ENCODE results near the gene ZG16.
"Not testable (repeated sequence)": the region's sequence is repeated elsewhere in the genome, so short reads cannot be mapped to it uniquely, and the experiment has no call there.

The ZG16 gene

GRCh38 chr16:29777576-29778350 is at the start of gene ZG16:
Gene ZG16 (plus strand): TSS chr16:29778256. CDS start chr16:29779267, 1,011 bp downstream.
- no peak within 1 kb of the TSS for H3K27ac ChIP-seq (ENCODE audit: low read depth, low read length)
- H3K4me3 ChIP-seq (ENCODE audit: low read depth, low read length) = no peak within 1 kb of the TSS
- H3K36me3 ChIP-seq (ENCODE audit: control insufficient read depth, insufficient read depth, low read length) = no peaks in the 10 kb centered on the region
- peaks cover 5% of the 10 kb centered on the region; the same call in 1 of the 2 replicates for H3K27me3 ChIP-seq (ENCODE audit: control insufficient read depth, insufficient read depth, low read length)
- H3K9ac ChIP-seq (ENCODE audit: low read depth, low read length) = no peak within 1 kb of the TSS
- no peaks in the 10 kb centered on the region for H3K4me1 ChIP-seq (ENCODE audit: control insufficient read depth, insufficient read depth, low read length)
- H3K9me3 ChIP-seq (ENCODE audit: control insufficient read depth, insufficient read depth, low read length) = no peaks in the 10 kb centered on the region

DNA sequence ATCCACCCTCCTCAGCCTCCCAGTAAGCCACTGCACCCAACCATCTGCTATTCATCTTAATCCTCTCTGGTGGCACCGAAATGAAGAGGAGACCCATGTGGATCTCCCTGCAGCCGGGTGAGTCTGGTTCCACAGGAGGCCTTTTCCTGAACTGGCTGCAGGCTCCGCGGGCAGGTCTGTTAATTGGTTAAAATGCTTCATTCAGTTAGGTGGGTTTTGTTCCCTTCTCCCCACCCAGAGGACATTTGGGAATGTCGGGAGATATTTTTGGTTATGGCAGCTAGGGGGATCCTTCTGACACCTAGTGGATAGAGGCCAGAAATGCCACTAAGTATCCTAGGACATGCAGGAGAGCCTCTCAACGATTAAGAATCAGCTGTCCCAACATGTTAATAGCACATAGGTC is 48.9 kb upstream of the ZG16 start:
- no peak overlapping the region for H3K27ac ChIP-seq (ENCODE audit: low read depth, low read length)
- H3K4me3 ChIP-seq (ENCODE audit: low read depth, low read length) = no peak overlapping the region

DNA sequence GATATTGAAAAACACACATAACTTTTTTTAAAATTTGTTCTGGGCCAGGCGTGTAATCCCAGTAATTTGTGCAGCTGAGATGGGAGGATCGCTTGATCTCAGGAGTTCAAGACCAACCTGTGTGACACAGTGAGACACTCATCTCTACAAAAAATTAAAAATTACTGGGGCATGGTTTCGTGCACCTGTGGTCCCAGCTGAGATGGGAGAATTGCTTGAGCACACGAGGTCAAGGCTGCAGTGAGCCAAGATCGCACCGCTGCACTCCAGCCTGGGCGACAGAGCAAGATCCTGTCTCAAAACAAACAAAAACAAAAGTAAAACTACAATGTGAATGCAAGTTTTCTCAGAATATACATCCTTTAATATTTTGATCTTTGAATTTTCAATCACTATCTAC is 47.4 kb upstream of the ZG16 start:
- H3K27me3 ChIP-seq (ENCODE audit: control insufficient read depth, insufficient read depth, low read length) = no peaks in the 10 kb centered on the region
- H3K36me3 ChIP-seq (ENCODE audit: control insufficient read depth, insufficient read depth, low read length) = peaks cover 95% of the 10 kb centered on the region
- H3K4me3 ChIP-seq (ENCODE audit: low read depth, low read length) = no peak overlapping the region
- H3K4me1 ChIP-seq (ENCODE audit: control insufficient read depth, insufficient read depth, low read length) = no peaks in the 10 kb centered on the region
- no peak overlapping the region for H3K9ac ChIP-seq (ENCODE audit: low read depth, low read length)
- H3K9me3 ChIP-seq (ENCODE audit: control insufficient read depth, insufficient read depth, low read length) = no peaks in the 10 kb centered on the region
- H3K27ac ChIP-seq (ENCODE audit: low read depth, low read length) = no peak overlapping the region

More for the DNA sequence above, 48.9 kb upstream of the ZG16 start:
- peaks cover 96% of the 10 kb centered on the region for H3K36me3 ChIP-seq (ENCODE audit: control insufficient read depth, insufficient read depth, low read length)
- H3K4me1 ChIP-seq (ENCODE audit: control insufficient read depth, insufficient read depth, low read length) = no peaks in the 10 kb centered on the region
- no peak overlapping the region for H3K9ac ChIP-seq (ENCODE audit: low read depth, low read length)
- no peaks in the 10 kb centered on the region for H3K27me3 ChIP-seq (ENCODE audit: control insufficient read depth, insufficient read depth, low read length)
- H3K9me3 ChIP-seq (ENCODE audit: control insufficient read depth, insufficient read depth, low read length) = no peaks in the 10 kb centered on the region

DNA sequence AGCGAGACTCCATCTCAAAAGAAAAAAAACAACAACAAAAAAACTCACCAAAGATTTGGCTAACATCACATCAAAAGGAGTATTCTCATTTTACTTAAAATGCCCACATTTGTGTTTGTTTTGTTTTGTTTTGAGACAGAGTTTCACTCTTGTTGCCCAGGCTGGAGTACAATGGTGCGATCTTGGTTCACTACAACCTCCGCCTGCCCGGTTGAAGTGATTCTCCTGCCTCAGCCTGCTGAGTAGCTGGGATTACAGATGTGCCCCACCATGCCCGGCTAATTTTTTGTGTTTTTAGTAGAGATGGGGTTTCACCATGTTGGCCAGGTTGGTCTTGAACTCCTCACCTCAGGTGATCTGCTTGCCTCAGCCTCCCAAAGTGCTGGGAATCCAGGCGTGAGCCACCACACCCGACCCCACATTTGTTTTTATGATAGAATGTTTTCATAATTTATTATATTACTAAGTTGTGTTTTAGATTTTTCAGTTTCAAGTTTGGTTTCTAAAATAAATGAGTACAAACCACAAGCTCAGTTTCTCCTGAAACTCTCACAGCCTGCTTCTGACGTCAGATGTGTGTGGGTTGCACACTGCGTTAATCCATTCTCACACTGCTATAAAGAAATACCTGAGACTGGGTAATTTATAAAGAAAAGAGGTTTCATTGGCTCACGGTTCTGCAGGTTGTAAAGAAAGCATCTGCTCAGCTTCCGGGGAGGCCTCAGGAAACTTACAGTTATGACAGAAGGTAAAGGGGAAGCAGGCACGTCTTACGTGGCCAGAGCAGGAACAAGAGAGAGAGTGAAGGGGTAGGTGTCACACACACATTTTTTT is 46.1 kb upstream of the ZG16 start:
- H3K4me1 ChIP-seq (ENCODE audit: control insufficient read depth, insufficient read depth, low read length); H3K27me3 ChIP-seq (ENCODE audit: control insufficient read depth, insufficient read depth, low read length); H3K9me3 ChIP-seq (ENCODE audit: control insufficient read depth, insufficient read depth, low read length); H3K27ac ChIP-seq (ENCODE audit: low read depth, low read length); H3K9ac ChIP-seq (ENCODE audit: low read depth, low read length); H3K4me3 ChIP-seq (ENCODE audit: low read depth, low read length): not testable (repeated sequence)
- peaks cover 95% of the 10 kb centered on the region for H3K36me3 ChIP-seq (ENCODE audit: control insufficient read depth, insufficient read depth, low read length)

- no peaks in the 10 kb centered on the region for H3K27me3 ChIP-seq (ENCODE audit: control insufficient read depth, insufficient read depth, low read length)
- H3K9me3 ChIP-seq (ENCODE audit: control insufficient read depth, insufficient read depth, low read length) = no peaks in the 10 kb centered on the region
- H3K27ac ChIP-seq (ENCODE audit: low read depth, low read length) = no peak overlapping the region
- no peaks in the 10 kb centered on the region for H3K4me1 ChIP-seq (ENCODE audit: control insufficient read depth, insufficient read depth, low read length)
- H3K9ac ChIP-seq (ENCODE audit: low read depth, low read length) = no peak overlapping the region
- peaks cover 88% of the 10 kb centered on the region for H3K36me3 ChIP-seq (ENCODE audit: control insufficient read depth, insufficient read depth, low read length)
- H3K4me3 ChIP-seq (ENCODE audit: low read depth, low read length) = no peak overlapping the region
Observed at GRCh38 chr16:29734786-29735185, 43.3 kb upstream of the ZG16 start.

DNA sequence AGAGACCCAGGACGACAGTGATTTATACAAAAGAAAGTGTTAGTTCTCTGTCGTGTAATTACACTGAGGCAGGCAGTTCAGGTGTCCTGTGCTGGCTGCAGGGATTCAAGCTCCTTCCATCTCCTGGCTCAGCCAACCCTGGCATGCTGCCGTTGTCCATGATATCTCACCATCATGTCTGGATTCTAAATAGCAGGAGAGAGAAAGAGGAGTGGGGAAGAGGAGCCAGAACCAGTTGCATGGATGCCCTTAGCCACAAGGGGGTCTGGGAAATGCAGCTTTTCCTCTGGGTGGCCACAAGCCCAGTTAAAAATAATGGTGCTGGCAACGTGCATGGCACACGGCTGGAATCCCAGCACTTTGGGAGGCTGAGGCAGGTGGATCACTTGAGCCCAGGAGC is 41.9 kb upstream of the ZG16 start:
- Histone ChIP-seq H3K36me3 (ENCODE audit: control insufficient read depth, insufficient read depth, low read length) (peaks cover 79% of the 10 kb centered on the region), H3K9ac (ENCODE audit: low read depth, low read length) (no peak overlapping the region), H3K4me1 (ENCODE audit: control insufficient read depth, insufficient read depth, low read length) (no peaks in the 10 kb centered on the region), H3K27ac (ENCODE audit: low read depth, low read length) (no peak overlapping the region), H3K9me3 (ENCODE audit: control insufficient read depth, insufficient read depth, low read length) (no peaks in the 10 kb centered on the region), H3K27me3 (ENCODE audit: control insufficient read depth, insufficient read depth, low read length) (no peaks in the 10 kb centered on the region), H3K4me3 (ENCODE audit: low read depth, low read length) (no peak overlapping the region)

GRCh38 chr16:29736764-29737163 is 41.3 kb upstream of the ZG16 start:
- Histone ChIP-seq H3K27ac (ENCODE audit: low read depth, low read length) (no peak overlapping the region), H3K9ac (ENCODE audit: low read depth, low read length) (no peak overlapping the region), H3K27me3 (ENCODE audit: control insufficient read depth, insufficient read depth, low read length) (no peaks in the 10 kb centered on the region), H3K9me3 (ENCODE audit: control insufficient read depth, insufficient read depth, low read length) (no peaks in the 10 kb centered on the region), H3K4me1 (ENCODE audit: control insufficient read depth, insufficient read depth, low read length) (no peaks in the 10 kb centered on the region), H3K4me3 (ENCODE audit: low read depth, low read length) (no peak overlapping the region), H3K36me3 (ENCODE audit: control insufficient read depth, insufficient read depth, low read length) (peaks cover 73% of the 10 kb centered on the region)

GRCh38 chr16:29737713-29738112 is 40.3 kb upstream of the ZG16 start:
- no peaks in the 10 kb centered on the region for H3K27me3 ChIP-seq (ENCODE audit: control insufficient read depth, insufficient read depth, low read length)
- H3K9me3 ChIP-seq (ENCODE audit: control insufficient read depth, insufficient read depth, low read length) = no peaks in the 10 kb centered on the region
- no peak overlapping the region for H3K27ac ChIP-seq (ENCODE audit: low read depth, low read length)
- H3K36me3 ChIP-seq (ENCODE audit: control insufficient read depth, insufficient read depth, low read length) = peaks cover 64% of the 10 kb centered on the region
- no peaks in the 10 kb centered on the region for H3K4me1 ChIP-seq (ENCODE audit: control insufficient read depth, insufficient read depth, low read length)
- no peak overlapping the region for H3K9ac ChIP-seq (ENCODE audit: low read depth, low read length)
- H3K4me3 ChIP-seq (ENCODE audit: low read depth, low read length) = no peak overlapping the region

DNA sequence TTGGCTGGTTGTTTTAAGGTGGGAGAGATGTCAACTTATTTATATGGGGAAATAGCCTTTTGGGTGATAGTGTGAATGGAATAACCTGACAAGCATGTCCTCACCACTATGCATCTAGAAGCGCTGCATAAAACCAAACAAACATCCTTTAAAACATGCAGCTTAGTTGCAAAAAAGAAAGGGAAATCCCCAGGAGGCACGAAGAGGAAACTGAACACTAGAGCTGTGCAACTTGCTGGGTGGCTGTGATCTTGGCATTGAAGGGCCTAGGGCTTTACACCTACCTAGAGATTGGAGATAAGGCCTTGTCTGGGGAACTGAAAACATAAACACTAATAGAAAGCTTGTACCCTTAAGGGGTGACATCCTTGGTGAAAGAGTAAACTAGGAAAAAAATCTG is 39.5 kb upstream of the ZG16 start:
- H3K9ac ChIP-seq (ENCODE audit: low read depth, low read length) = no peak overlapping the region
- H3K36me3 ChIP-seq (ENCODE audit: control insufficient read depth, insufficient read depth, low read length) = peaks cover 56% of the 10 kb centered on the region
- no peaks in the 10 kb centered on the region for H3K4me1 ChIP-seq (ENCODE audit: control insufficient read depth, insufficient read depth, low read length)
- no peak overlapping the region for H3K4me3 ChIP-seq (ENCODE audit: low read depth, low read length)
- H3K27ac ChIP-seq (ENCODE audit: low read depth, low read length) = no peak overlapping the region
- H3K27me3 ChIP-seq (ENCODE audit: control insufficient read depth, insufficient read depth, low read length) = no peaks in the 10 kb centered on the region
- no peaks in the 10 kb centered on the region for H3K9me3 ChIP-seq (ENCODE audit: control insufficient read depth, insufficient read depth, low read length)

- H3K9me3 ChIP-seq (ENCODE audit: control insufficient read depth, insufficient read depth, low read length); H3K27ac ChIP-seq (ENCODE audit: low read depth, low read length); H3K4me1 ChIP-seq (ENCODE audit: control insufficient read depth, insufficient read depth, low read length); H3K27me3 ChIP-seq (ENCODE audit: control insufficient read depth, insufficient read depth, low read length); H3K4me3 ChIP-seq (ENCODE audit: low read depth, low read length); H3K9ac ChIP-seq (ENCODE audit: low read depth, low read length): not testable (repeated sequence)
- H3K36me3 ChIP-seq (ENCODE audit: control insufficient read depth, insufficient read depth, low read length) = peaks cover 41% of the 10 kb centered on the region
Observed at GRCh38 chr16:29739927-29740629, 38.0 kb upstream of the ZG16 start.

GRCh38 chr16:29740630-29741015 is 37.4 kb upstream of the ZG16 start:
- not testable (repeated sequence) for H3K9me3 ChIP-seq (ENCODE audit: control insufficient read depth, insufficient read depth, low read length); H3K27ac ChIP-seq (ENCODE audit: low read depth, low read length); H3K9ac ChIP-seq (ENCODE audit: low read depth, low read length); H3K4me3 ChIP-seq (ENCODE audit: low read depth, low read length); H3K4me1 ChIP-seq (ENCODE audit: control insufficient read depth, insufficient read depth, low read length); H3K27me3 ChIP-seq (ENCODE audit: control insufficient read depth, insufficient read depth, low read length)
- peaks cover 37% of the 10 kb centered on the region for H3K36me3 ChIP-seq (ENCODE audit: control insufficient read depth, insufficient read depth, low read length)

All from HUES48 (cell line).